ENCODE data around the gene OR2M5. TPM values are rescaled to one million over a fixed set of nuclear protein-coding genes. Genes with fewer than 3 reads are reported as not detected.

The OR2M5 gene, protein sequence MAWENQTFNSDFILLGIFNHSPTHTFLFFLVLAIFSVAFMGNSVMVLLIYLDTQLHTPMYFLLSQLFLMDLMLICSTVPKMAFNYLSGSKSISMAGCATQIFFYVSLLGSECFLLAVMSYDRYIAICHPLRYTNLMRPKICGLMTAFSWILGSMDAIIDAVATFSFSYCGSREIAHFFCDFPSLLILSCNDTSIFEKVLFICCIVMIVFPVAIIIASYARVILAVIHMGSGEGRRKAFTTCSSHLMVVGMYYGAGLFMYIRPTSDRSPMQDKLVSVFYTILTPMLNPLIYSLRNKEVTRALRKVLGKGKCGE
- not detected in 2 replicates for total RNA-seq

DNA sequence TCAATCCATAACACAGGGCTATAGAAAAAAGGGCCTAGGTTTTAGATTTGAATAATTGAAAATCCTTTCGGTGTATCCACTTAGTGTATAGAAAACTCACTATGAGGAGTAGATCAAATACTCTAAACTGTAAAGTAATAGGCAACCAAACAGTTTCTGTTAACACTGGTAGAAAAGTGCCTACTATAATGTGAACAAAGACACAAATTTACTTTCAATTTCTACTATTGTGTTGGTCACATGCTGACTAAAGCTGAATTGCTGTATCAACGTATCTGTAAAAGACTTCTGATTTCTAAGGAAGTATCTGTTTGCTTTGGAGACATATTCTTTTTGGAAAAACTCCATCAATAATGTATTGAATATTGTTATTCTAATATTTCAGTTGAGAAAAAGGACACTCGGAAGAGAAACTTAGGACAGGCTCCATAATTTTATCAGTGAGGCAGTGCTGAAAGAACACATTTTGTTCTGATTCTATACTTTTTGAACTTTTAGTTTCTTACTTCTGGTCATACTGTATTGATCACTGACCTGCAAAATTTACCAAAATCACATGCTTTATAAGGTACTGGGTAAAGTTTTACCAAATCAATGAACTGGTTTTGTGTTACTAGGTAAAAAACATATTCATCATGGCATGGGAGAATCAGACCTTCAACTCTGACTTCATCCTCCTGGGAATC, at the start of gene OR2M5:
OR2M5 (plus strand) TSS at position 636 of the 686 bp plus-strand sequence; CDS start at position 636, 0 bp downstream.

DNA sequence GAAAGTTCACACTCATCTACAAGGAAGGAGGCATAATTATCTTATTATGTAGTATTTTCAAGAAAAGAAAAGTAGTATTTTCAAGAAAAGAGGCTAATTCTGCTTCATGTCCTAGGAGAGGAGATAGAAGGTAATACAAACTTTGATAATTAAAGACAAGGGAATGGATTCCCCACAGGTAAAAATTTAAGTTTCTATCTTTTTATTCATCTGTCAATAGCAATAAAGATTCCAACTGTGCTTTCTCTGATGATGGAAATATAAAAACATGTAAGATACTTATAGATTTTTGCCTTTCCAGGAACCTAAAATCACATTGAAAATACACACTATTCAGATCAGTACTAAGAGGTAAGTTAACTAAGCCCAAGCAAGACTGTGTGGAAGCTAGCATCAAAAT, 29.6 kb downstream of the OR2M5 start, which contains the start of gene OR2M2:
OR2M2 (plus strand) TSS at position 301 of the 400 bp plus-strand sequence. CDS start 5,165 bp downstream, outside the sequence.

Other genes with a start within 250 kb of the OR2M5 start
- gene OR2W3, start 249.6 kb upstream of the OR2M5 start, total RNA-seq = 0.09 and 0.33 TPM in 2 replicates
- gene OR2T8, start 224.9 kb upstream of the OR2M5 start, total RNA-seq = not detected in 2 replicates
- not detected in 2 replicates for gene OR2AJ1, start 220.3 kb upstream of the OR2M5 start, total RNA-seq
- gene OR2L8, start 196.3 kb upstream of the OR2M5 start, total RNA-seq = not detected in 2 replicates
- not detected in 2 replicates for gene OR2AK2, start 179.9 kb upstream of the OR2M5 start, total RNA-seq
- not detected in 2 replicates for gene OR2L5, start 131.5 kb upstream of the OR2M5 start, total RNA-seq
- gene OR2L2, start 115.1 kb upstream of the OR2M5 start, total RNA-seq = not detected in 2 replicates
- not detected in 2 replicates for gene OR2L3, start 98.3 kb upstream of the OR2M5 start, total RNA-seq
- gene OR2L13, start 50.0 kb upstream of the OR2M5 start, total RNA-seq = not detected in 2 replicates
- not detected in 2 replicates for gene OR2M2, start 29.7 kb downstream of the OR2M5 start, total RNA-seq
- not detected in 2 replicates for gene OR2M3, start 52.1 kb downstream of the OR2M5 start, total RNA-seq
- gene OR2M4, start 86.3 kb downstream of the OR2M5 start, total RNA-seq = not detected in 2 replicates
- not detected in 2 replicates for gene OR2T33, start 132.8 kb downstream of the OR2M5 start, total RNA-seq
- gene OR2T12, start 158.3 kb downstream of the OR2M5 start, total RNA-seq = not detected in 2 replicates
- gene OR2M7, start 179.4 kb downstream of the OR2M5 start, total RNA-seq = not detected in 2 replicates
- gene OR14C36, start 203.6 kb downstream of the OR2M5 start, total RNA-seq = not detected in 2 replicates
- not detected in 2 replicates for gene OR2T4, start 216.5 kb downstream of the OR2M5 start, total RNA-seq
- gene OR2T6, start 230.6 kb downstream of the OR2M5 start, total RNA-seq = not detected in 2 replicates

Data from dermis lymphatic vessel endothelial cell (primary cell).